HepG2 (cell line): ENCODE results near the gene DAB2IP. TPM values are rescaled to one million over a fixed set of nuclear protein-coding genes. Genes with fewer than 3 reads are reported as not detected.

ENCODE experiments used
- ATAC-seq: fragments of 200-7000 bp; cut with Tn5 transposase; 3 replicates; pipeline ENCODE4 v1.9.1; 2020; ENCODE audit warnings: mild to moderate bottlenecking, moderate library complexity
- BruUV-seq: library from RNA; stranded (reverse); fragments of 400-500 nt; replicated peaks from 2 replicates; lab custom pipeline; 2021; lab: Mats Ljungman, UMichigan
- CTCF ChIA-PET: fragments of 300-600 bp; formaldehyde crosslinking; extraction: SDS; loops from one replicate; lab custom pipeline; 2021; ENCODE audit warnings: low total read pairs, inconsistent platforms, low intra/inter-chr PET ratio; lab: Yijun Ruan, JAX
- POLR2A ChIA-PET: fragments of 350-600 bp; sonication (Branson Sonifier 250); formaldehyde crosslinking; loops from one replicate; lab custom pipeline; 2020; ENCODE audit warnings: antibody characterized with exemption, inconsistent platforms; lab: Yijun Ruan, JAX
- DNase-seq: peaks from one replicate; pipeline ENCODE4 v3.0.0-alpha.2; 2015; ENCODE audit warnings: low spot score
- FAIRE-seq: peaks from 3 replicates; lab custom pipeline; 2011; peaks lifted over from hg19 to GRCh38; lab: Jason Lieb, UNC
- H2AFZ ChIP-seq: one replicate; pipeline ENCODE4 v1.6.1; 2011; ENCODE audit warnings: low read length, inconsistent platforms
- H3K27ac ChIP-seq: fragments of 300-600 bp; 3 replicates; pipeline ENCODE4 v1.8.0; 2011; ENCODE audit warnings: mixed run types, mild to moderate bottlenecking, mixed read lengths, low read length, inconsistent platforms; ENCODE audit not compliant: insufficient read depth; ENCODE audit errors: extremely low read length
- H3K27me3 ChIP-seq, 2 experiments: fragments of 200-600 bp in 1 of 2; 2 replicates in 1 of 2; 3 replicates in 1 of 2; pipeline versions ENCODE4 v1.6.0 to v1.8.0; 2011; ENCODE audit warnings: low read length in 2 of 2, mild to moderate bottlenecking in 2 of 2, moderate library complexity in 2 of 2, inconsistent platforms in 1 of 2; ENCODE audit not compliant: insufficient read depth in 2 of 2, control insufficient read depth in 1 of 2
- H3K36me3 ChIP-seq, 2 experiments: fragments of 200-600 bp in 1 of 2; replicated peaks in 1 of 2; 2 replicates in 1 of 2; 3 replicates in 1 of 2; pipeline versions ENCODE4 v1.5.1 to v1.8.0; 2011; ENCODE audit warnings: low read length in 2 of 2, inconsistent platforms in 1 of 2; ENCODE audit not compliant: insufficient read depth in 2 of 2, control insufficient read depth in 1 of 2
- H3K4me1 ChIP-seq: 2 replicates; pipeline ENCODE4 v1.5.1; 2012; ENCODE audit warnings: low read length, inconsistent platforms; ENCODE audit not compliant: insufficient read depth
- H3K4me2 ChIP-seq: 2 replicates; pipeline ENCODE4 v1.6.0; 2011; ENCODE audit warnings: low read depth, low read length, inconsistent platforms
- H3K4me3 ChIP-seq, 3 experiments: fragments of 200-600 bp in 1 of 3; sonication (generic), shearing (Covaris generic) in 1 of 3; replicated peaks in 1 of 3; 2 replicates each; pipeline ENCODE4 v1.5.1; 2011 to 2016; ENCODE audit warnings: low read length in 3 of 3, inconsistent platforms in 2 of 3, low read depth in 2 of 3, mild to moderate bottlenecking in 2 of 3, control low read depth in 1 of 3, mixed read lengths in 1 of 3; ENCODE audit not compliant: insufficient read depth in 1 of 3
- H3K79me2 ChIP-seq: one replicate; pipeline ENCODE4 v1.6.1; 2011; ENCODE audit warnings: low read length, inconsistent platforms; ENCODE audit not compliant: insufficient read depth
- H3K9ac ChIP-seq: 2 replicates; pipeline ENCODE4 v1.6.0; 2011; ENCODE audit warnings: mild to moderate bottlenecking, low read depth, low read length, inconsistent platforms; ENCODE audit not compliant: insufficient read depth
- H3K9me3 ChIP-seq: 2 replicates; pipeline ENCODE4 v1.5.1; 2012; ENCODE audit warnings: mild to moderate bottlenecking, low read length
- H4K20me1 ChIP-seq: 2 replicates; pipeline ENCODE4 v1.6.0; 2011; ENCODE audit warnings: inconsistent platforms, mild to moderate bottlenecking, low read length, moderate library complexity; ENCODE audit not compliant: insufficient read depth
- BHLHE40 ChIP-seq: IDR thresholded peaks from 2 replicates; pipeline ENCODE4 v1.6.1; 2011; ENCODE audit warnings: low read length, improper control_type of control experiment
- CCAR2 ChIP-seq: fragments of 200-400 bp; formaldehyde crosslinking; optimal IDR thresholded peaks from 2 replicates; pipeline ENCODE3; 2018; ENCODE audit warnings: low read depth, mild to moderate bottlenecking, low read length, moderate library complexity
- EED ChIP-seq: sonication (generic); formaldehyde crosslinking; IDR thresholded peaks from 2 replicates; pipeline ENCODE4 v1.5.0; 2020; ENCODE audit warnings: mild to moderate bottlenecking, missing genetic modification reagents
- FOSL1 ChIP-seq: sonication (generic); formaldehyde crosslinking; IDR thresholded peaks from 2 replicates; pipeline ENCODE4 v1.9.0; 2021; ENCODE audit warnings: missing genetic modification reagents, borderline replicate concordance
- IKZF5 ChIP-seq: IDR thresholded peaks from 2 replicates; pipeline ENCODE4 v1.6.1; 2018; ENCODE audit warnings: missing genetic modification reagents, mild to moderate bottlenecking, missing compliant biosample characterization
- NFE2L2 ChIP-seq: fragments of 150-350 bp; IDR thresholded peaks from 2 replicates; pipeline ENCODE4 v1.6.1; 2014; ENCODE audit warnings: low read length
- NR2F6 ChIP-seq, 2 experiments: IDR thresholded peaks; 2 replicates each; pipeline ENCODE4 v1.6.1; 2016; ENCODE audit warnings: antibody characterized with exemption in 1 of 2, mild to moderate bottlenecking in 1 of 2
- SNAI1 ChIP-seq: sonication (generic); formaldehyde crosslinking; IDR thresholded peaks from 2 replicates; pipeline ENCODE4 v1.5.0; 2020; ENCODE audit warnings: mild to moderate bottlenecking, missing genetic modification reagents, borderline replicate concordance
- THAP8 ChIP-seq: sonication (generic); formaldehyde crosslinking; IDR thresholded peaks from 2 replicates; pipeline ENCODE4 v1.5.1; 2020; ENCODE audit warnings: missing genetic modification reagents, mild to moderate bottlenecking, borderline replicate concordance
- ZFP36L1 ChIP-seq: sonication (generic); formaldehyde crosslinking; IDR thresholded peaks from 2 replicates; pipeline ENCODE4 v1.8.0; 2022; ENCODE audit warnings: mild to moderate bottlenecking, missing genetic modification reagents, moderate library complexity
- ZNF20 ChIP-seq: sonication (generic); formaldehyde crosslinking; IDR thresholded peaks from 2 replicates; pipeline ENCODE4 v1.4.0; 2020; ENCODE audit warnings: mild to moderate bottlenecking, moderate library complexity, missing genetic modification reagents
- ZNF430 ChIP-seq: sonication (generic); formaldehyde crosslinking; IDR thresholded peaks from 2 replicates; pipeline ENCODE4 v1.9.0; 2021; ENCODE audit warnings: mild to moderate bottlenecking, missing genetic modification reagents
- ZNF547 ChIP-seq: sonication (generic); formaldehyde crosslinking; IDR thresholded peaks from 2 replicates; pipeline ENCODE4 v1.5.1; 2020; ENCODE audit warnings: mild to moderate bottlenecking, missing genetic modification reagents
- WGBS: methylation state at CpG from one replicate; pipeline ENCODE4 v1.1.6; 2017; ENCODE audit warnings: low lambda C conversion rate; 5-methylcytosine and 5-hydroxymethylcytosine counted together
- in situ Hi-C: cut with HindIII; loops from 2 replicates; pipeline ENCODE4 v1.10.0; 2017; ENCODE audit warnings: low pct_unique_long_range_greater_than_20kb; ENCODE audit not compliant: extremely low pct_ligation_motif_present
- intact Hi-C: fragments of 100-400 bp; cut with micrococcal nuclease; formaldehyde crosslinking; loops from one replicate; pipeline ENCODE4 v1.10.0; 2022; ENCODE audit not compliant: unreplicated experiment
- polyA plus RNA-seq, 8 experiments: library from polyadenylated mRNA; depleted of rRNA in 3 of 8; stranded (reverse) in 7 of 8; unstranded in 1 of 8; fragments of >200 nt; fragmentation: Illumina TruSeq in 4 of 8; extraction: Trizol in 4 of 8; gene quantifications; 2 replicates each; pipeline versions ENCODE4 v1.2.1 to v1.2.3, GENCODE V29; 2011 to 2016; ENCODE audit warnings: low read depth in 4 of 8, missing spikeins in 1 of 8, mixed read lengths in 1 of 8; ENCODE audit not compliant: insufficient read depth in 1 of 8
- total RNA-seq, 5 experiments: library from RNA; depleted of rRNA; stranded (reverse); fragments of >200 nt; fragmentation: Illumina TruSeq; extraction: Trizol; gene quantifications; 2 replicates each; pipeline ENCODE4 v1.2.3, GENCODE V29; 2016; ENCODE audit warnings: low read depth in 1 of 5
- TF ChIP-seq, protein P1 (sequence below), 2 experiments: fragments of 450-650 bp in 1 of 2; sonication (generic) in 1 of 2; formaldehyde crosslinking; IDR thresholded peaks; 2 replicates each; pipeline versions ENCODE4 v1.5.0 to v1.8.0; 2020 to 2022; ENCODE audit warnings: mild to moderate bottlenecking in 1 of 2, missing genetic modification reagents in 1 of 2
- TF ChIP-seq, protein P2 (sequence below): sonication (generic); formaldehyde crosslinking; IDR thresholded peaks from 2 replicates; pipeline ENCODE4 v1.9.0; 2022; ENCODE audit warnings: missing genetic modification reagents, mild to moderate bottlenecking, borderline replicate concordance

The DAB2IP gene
- total and polyA plus RNA-seq, 2 of the 13 experiments (the other 11 are each of a cell fraction or from before 2014, with no cell fraction given) = 25.3 to 37.9 TPM

DNA sequence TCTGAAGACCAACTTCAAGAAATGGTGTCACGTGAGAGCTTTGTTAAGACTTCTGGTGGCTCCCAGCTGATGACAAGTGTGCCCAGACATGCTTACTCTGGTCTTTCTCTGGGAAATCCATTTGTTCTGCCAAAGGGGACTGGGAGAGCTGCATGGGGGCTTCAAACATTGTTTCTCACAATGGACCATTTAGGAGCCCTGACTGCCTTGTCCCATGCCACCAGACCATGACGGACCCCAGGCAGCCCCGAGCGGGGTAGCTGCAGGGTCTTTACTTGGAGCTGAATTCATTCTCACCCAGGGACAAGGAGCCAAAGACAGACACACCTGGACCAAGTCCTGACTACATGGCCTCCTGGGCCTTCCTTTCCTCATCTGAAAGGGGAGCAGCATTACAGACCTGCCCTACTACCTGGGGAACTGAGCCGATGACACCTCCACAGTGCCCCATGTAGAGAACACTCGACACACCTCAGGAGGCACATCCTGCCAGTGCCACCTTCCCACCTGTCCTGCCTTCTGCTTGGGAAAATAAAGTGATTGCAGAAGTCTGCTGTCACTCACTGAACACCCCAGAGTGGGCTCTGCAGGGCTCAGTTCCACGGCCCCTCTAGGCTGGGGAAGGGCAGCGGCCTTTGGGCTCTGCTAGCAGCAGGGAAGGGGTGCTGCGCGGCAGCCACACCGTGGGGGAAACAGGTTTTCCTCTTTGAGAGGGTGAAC is 169.0 kb downstream of the DAB2IP start:
- WGBS = 60% methylated on average over 2 of the region's 11 CpGs
- FAIRE-seq (no peak), DNase-seq (no peak), ATAC-seq (no peak)
- Histone ChIP-seq H3K9me3 (no peaks in the 10 kb centered on the region), H3K27ac (no peak overlapping the region), H2AFZ (no peak overlapping the region), H3K4me2 (no peak overlapping the region), H4K20me1 (no peaks in the 10 kb centered on the region), H3K9ac (no peak overlapping the region), H3K79me2 (no peaks in the 10 kb centered on the region), H3K27me3 (peaks cover 1 to 57% of the 10 kb centered on the region in 2 experiments; a peak in 4 of 5 replicates), H3K4me1 (peaks cover 4% of the 10 kb centered on the region; the same call in 1 of the 2 replicates), H3K4me3 (no peak overlapping the region), H3K36me3 (no peaks in the 10 kb centered on the region)
- no TSS peak for BruUV-seq
- ChIA-PET CTCF (no interaction called here), POLR2A (no interaction called here)
- in situ Hi-C loops (no loop called here), intact Hi-C loops (loop anchor here (10.0 kb wide), 1 partner anchor 76 kb away; no protein-coding TSS in a partner anchor)
- TF ChIP-seq THAP8 (CRISPR knock-in tag) (no peak), NFE2L2 (no peak), NR2F6 (IDR thresholded peaks at IDR 0.05) (no peak), NR2F6 (CRISPR knock-in tag; IDR thresholded peaks at IDR 0.05) (no peak), BHLHE40 (no peak), SNAI1 (CRISPR knock-in tag) (no peak), CCAR2 (no peak), EED (CRISPR knock-in tag) (no peak), ZNF20 (no peak), ZNF547 (no peak), ZNF430 (CRISPR knock-in tag) (no peak), IKZF5 (CRISPR knock-in tag) (no peak), ZFP36L1 (CRISPR knock-in tag) (no peak), FOSL1 (CRISPR knock-in tag) (no peak)
- TF ChIP-seq, protein P1, sequence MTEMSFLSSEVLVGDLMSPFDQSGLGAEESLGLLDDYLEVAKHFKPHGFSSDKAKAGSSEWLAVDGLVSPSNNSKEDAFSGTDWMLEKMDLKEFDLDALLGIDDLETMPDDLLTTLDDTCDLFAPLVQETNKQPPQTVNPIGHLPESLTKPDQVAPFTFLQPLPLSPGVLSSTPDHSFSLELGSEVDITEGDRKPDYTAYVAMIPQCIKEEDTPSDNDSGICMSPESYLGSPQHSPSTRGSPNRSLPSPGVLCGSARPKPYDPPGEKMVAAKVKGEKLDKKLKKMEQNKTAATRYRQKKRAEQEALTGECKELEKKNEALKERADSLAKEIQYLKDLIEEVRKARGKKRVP (CRISPR knock-in tag; IDR thresholded peaks at IDR 0.05) = no peak
- TF ChIP-seq, protein P2, sequence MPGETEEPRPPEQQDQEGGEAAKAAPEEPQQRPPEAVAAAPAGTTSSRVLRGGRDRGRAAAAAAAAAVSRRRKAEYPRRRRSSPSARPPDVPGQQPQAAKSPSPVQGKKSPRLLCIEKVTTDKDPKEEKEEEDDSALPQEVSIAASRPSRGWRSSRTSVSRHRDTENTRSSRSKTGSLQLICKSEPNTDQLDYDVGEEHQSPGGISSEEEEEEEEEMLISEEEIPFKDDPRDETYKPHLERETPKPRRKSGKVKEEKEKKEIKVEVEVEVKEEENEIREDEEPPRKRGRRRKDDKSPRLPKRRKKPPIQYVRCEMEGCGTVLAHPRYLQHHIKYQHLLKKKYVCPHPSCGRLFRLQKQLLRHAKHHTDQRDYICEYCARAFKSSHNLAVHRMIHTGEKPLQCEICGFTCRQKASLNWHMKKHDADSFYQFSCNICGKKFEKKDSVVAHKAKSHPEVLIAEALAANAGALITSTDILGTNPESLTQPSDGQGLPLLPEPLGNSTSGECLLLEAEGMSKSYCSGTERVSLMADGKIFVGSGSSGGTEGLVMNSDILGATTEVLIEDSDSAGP (CRISPR knock-in tag) = no peak
